CD4-positive, alpha-beta T cell treated with Interleukin-15 for 1 hour (primary cell): Measurements from ENCODE around the gene ZNF777.

Source experiments
- DNase-seq: peaks from one replicate; pipeline ENCODE4 v3.0.0-alpha.2; 2020

ZNF777 gene

GRCh38 chr7:149475121-149476045 is 14.5 kb upstream of the ZNF777 start:
- DNase-seq = no peak

GRCh38 chr7:149474309-149475120 is 13.7 kb upstream of the ZNF777 start:
- DNase-seq = no peak

GRCh38 chr7:149473251-149473650 is 12.4 kb upstream of the ZNF777 start:
- no peak for DNase-seq

GRCh38 chr7:149471289-149471953 is 10.6 kb upstream of the ZNF777 start:
- no peak for DNase-seq

- DNase-seq = no peak
Observed at GRCh38 chr7:149469806-149470205, 8.9 kb upstream of the ZNF777 start.

GRCh38 chr7:149468208-149468607 is 7.3 kb upstream of the ZNF777 start:
- no peak for DNase-seq

GRCh38 chr7:149467321-149467859 is 6.5 kb upstream of the ZNF777 start:
- DNase-seq = no peak

GRCh38 chr7:149466364-149466763 is 5.5 kb upstream of the ZNF777 start:
- no peak for DNase-seq

- DNase-seq = no peak
Observed at GRCh38 chr7:149463500-149464161, 2.8 kb upstream of the ZNF777 start.

- DNase-seq = no peak
Observed at GRCh38 chr7:149462101-149462520, 1.2 kb upstream of the ZNF777 start.

- DNase-seq = no peak
Observed at GRCh38 chr7:149459540-149460452, 1.1 kb downstream of the ZNF777 start.

GRCh38 chr7:149459201-149459539 is 1.7 kb downstream of the ZNF777 start:
- no peak for DNase-seq

GRCh38 chr7:149458235-149458634 is 2.6 kb downstream of the ZNF777 start:
- no peak for DNase-seq

GRCh38 chr7:149457766-149458165 is 3.1 kb downstream of the ZNF777 start:
- DNase-seq = no peak

GRCh38 chr7:149456506-149457421 is 4.1 kb downstream of the ZNF777 start:
- no peak for DNase-seq

GRCh38 chr7:149455175-149455950 is 5.5 kb downstream of the ZNF777 start:
- DNase-seq = no peak

- no peak for DNase-seq
Observed at GRCh38 chr7:149454750-149455149, 6.1 kb downstream of the ZNF777 start.

GRCh38 chr7:149454006-149454405 is 6.9 kb downstream of the ZNF777 start:
- DNase-seq = no peak

- DNase-seq = no peak
Observed at GRCh38 chr7:149450821-149451220, 10.0 kb downstream of the ZNF777 start.

- no peak for DNase-seq
Observed at GRCh38 chr7:149449897-149450296, 11.0 kb downstream of the ZNF777 start.
